Stomach (tissue), 9 donors: ENCODE measurements around the gene SPTAN1. TPM values are rescaled to one million over a fixed set of nuclear protein-coding genes. Genes with fewer than 3 reads are reported as not detected.

ENCODE experiments used
- DNase-seq, 2 donors: peaks; one replicate each; pipeline versions ENCODE4 v3.0.0 to v3.0.0-alpha.2; 2013 to 2019
- H3K27ac ChIP-seq, 5 donors: fragments of 200-600 bp in 4 of 5; sonication (generic) in 4 of 5; one replicate each; pipeline ENCODE4 v1.5.1; 2013 to 2019; ENCODE audit warnings: mild to moderate bottlenecking in 1 of 5, moderate library complexity in 1 of 5
- H3K27me3 ChIP-seq, 3 donors: fragments of 200-600 bp; sonication (generic); one replicate each; pipeline ENCODE4 v1.5.1; 2017 to 2019; ENCODE audit warnings: mixed run types in 1 of 3
- H3K36me3 ChIP-seq, 4 donors: fragments of 200-600 bp; sonication (generic); 1 replicate in 3 of 4; 2 replicates in 1 of 4; pipeline ENCODE4 v1.5.1; 2016 to 2019
- H3K4me1 ChIP-seq, 4 donors: fragments of 200-600 bp; sonication (generic); one replicate each; pipeline ENCODE4 v1.5.1; 2016 to 2019
- H3K4me3 ChIP-seq, 4 donors: fragments of 200-600 bp; sonication (generic) in 3 of 4; one replicate each; pipeline ENCODE4 v1.5.1; 2016 to 2019; ENCODE audit warnings: mild to moderate bottlenecking in 1 of 4
- H3K9me3 ChIP-seq, 4 donors: fragments of 200-600 bp; sonication (generic); one replicate each; pipeline ENCODE4 v1.5.1; 2016 to 2019
- EP300 ChIP-seq: sonication (generic); formaldehyde crosslinking; IDR thresholded peaks from one replicate; pipeline ENCODE4 v1.6.1; 2017; ENCODE audit warnings: antibody characterized with exemption
- POLR2A ChIP-seq, 4 donors: fragments of 450-650 bp; IDR thresholded peaks; one replicate each; pipeline ENCODE4 v1.6.1; 2016; ENCODE audit warnings: antibody characterized with exemption in 4 of 4, control low read depth in 2 of 4, mild to moderate bottlenecking in 1 of 4, moderate library complexity in 1 of 4
- POLR2AphosphoS5 ChIP-seq, 3 donors: sonication (generic); formaldehyde crosslinking; IDR thresholded peaks; one replicate each; pipeline ENCODE4 v1.6.1; 2016; ENCODE audit warnings: antibody characterized with exemption in 3 of 3
- WGBS, 5 donors: extraction: QIAGEN DNeasy Blood & Tissue Kit in 3 of 5; methylation state at CpG; one replicate each; pipeline versions ENCODE4 v1.1.5 to v1.1.7; 2013 to 2018; 5-methylcytosine and 5-hydroxymethylcytosine counted together
- intact Hi-C: fragments of 100-400 bp; cut with DNase I; formaldehyde crosslinking; loops from one replicate; pipeline ENCODE4 v1.15.1; 2023; ENCODE audit warnings: low total_unique reads
- polyA plus RNA-seq, 3 donors: library from polyadenylated mRNA; stranded (reverse); fragments of 200-250 nt; gene quantifications; one replicate each; pipeline ENCODE4 v1.2.3, GENCODE V29; 2013
- total RNA-seq, 5 donors: library from RNA; depleted of rRNA; stranded (reverse); fragments of >200 nt; gene quantifications; one replicate each; pipeline versions ENCODE4 v1.1.0 to v1.2.3, GENCODE V29; 2014 to 2016
- TF ChIP-seq, protein P1 (sequence below), 7 experiments: fragments of 450-650 bp in 4 of 7; fragments of 200-600 bp in 3 of 7; sonication (generic) in 3 of 7; IDR thresholded peaks; one replicate each; pipeline ENCODE4 v1.5.1; 2016 to 2019; ENCODE audit warnings: antibody characterized with exemption in 7 of 7, control low read depth in 2 of 7, mild to moderate bottlenecking in 1 of 7
- donor health status: healthy with polysubstance abuse.
- donor health status: Bipolar disorder and iron deficiency.
- donor health status: healthy.

SPTAN1 gene
- total and polyA plus RNA-seq, 8 donors = 41.4 to 726 (median 305) TPM

GRCh38 chr9:128653908-128654307 lies 101.5 kb downstream of the SPTAN1 start:
- peaks cover 7 to 13% (median 8%) of the 10 kb centered on the region in 4 donors for H3K4me1 ChIP-seq
- intact Hi-C loops = no loop called here
- TF ChIP-seq POLR2A (IDR thresholded peaks at IDR 0.05) (no peak), POLR2AphosphoS5 (IDR thresholded peaks at IDR 0.05) (no peak), EP300 (no peak)
- TF ChIP-seq, protein P1, sequence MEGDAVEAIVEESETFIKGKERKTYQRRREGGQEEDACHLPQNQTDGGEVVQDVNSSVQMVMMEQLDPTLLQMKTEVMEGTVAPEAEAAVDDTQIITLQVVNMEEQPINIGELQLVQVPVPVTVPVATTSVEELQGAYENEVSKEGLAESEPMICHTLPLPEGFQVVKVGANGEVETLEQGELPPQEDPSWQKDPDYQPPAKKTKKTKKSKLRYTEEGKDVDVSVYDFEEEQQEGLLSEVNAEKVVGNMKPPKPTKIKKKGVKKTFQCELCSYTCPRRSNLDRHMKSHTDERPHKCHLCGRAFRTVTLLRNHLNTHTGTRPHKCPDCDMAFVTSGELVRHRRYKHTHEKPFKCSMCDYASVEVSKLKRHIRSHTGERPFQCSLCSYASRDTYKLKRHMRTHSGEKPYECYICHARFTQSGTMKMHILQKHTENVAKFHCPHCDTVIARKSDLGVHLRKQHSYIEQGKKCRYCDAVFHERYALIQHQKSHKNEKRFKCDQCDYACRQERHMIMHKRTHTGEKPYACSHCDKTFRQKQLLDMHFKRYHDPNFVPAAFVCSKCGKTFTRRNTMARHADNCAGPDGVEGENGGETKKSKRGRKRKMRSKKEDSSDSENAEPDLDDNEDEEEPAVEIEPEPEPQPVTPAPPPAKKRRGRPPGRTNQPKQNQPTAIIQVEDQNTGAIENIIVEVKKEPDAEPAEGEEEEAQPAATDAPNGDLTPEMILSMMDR (IDR thresholded peaks at IDR 0.05) = no peak
- no peaks in the 10 kb centered on the region for H3K36me3 ChIP-seq
- 95 to 97% (median 96%) methylated on average over 8 of the region's 8 CpGs for WGBS, 5 donors
- no peaks in the 10 kb centered on the region for H3K27me3 ChIP-seq
- no peak overlapping the region for H3K27ac ChIP-seq
- H3K4me3 ChIP-seq = no peak overlapping the region
- no peak for DNase-seq
- no peaks in the 10 kb centered on the region for H3K9me3 ChIP-seq

DNA sequence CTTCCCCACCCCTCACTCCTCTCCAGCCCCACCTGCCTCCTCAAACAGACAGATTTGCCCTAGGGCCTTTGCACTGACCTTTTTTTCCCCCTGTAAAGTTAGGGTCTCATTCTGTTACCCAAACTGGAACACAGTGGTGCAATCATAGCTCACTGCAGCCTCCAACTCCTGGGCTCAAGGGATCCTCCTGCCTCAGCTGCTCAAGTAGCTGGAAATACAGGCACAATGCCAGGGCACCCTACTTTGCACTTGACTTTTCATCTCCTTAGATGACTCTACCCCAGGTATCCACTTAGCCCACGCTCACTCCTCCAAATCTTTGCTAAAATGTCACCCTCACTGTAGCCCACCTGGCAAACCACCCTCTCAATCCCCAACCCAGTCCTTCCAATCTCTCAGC lies 102.1 kb downstream of the SPTAN1 start:
- Histone ChIP-seq H3K27me3 (no peaks in the 10 kb centered on the region), H3K27ac (no peak overlapping the region), H3K9me3 (no peaks in the 10 kb centered on the region), H3K4me3 (no peak overlapping the region), H3K4me1 (peaks cover 7 to 13% (median 8%) of the 10 kb centered on the region in 4 donors), H3K36me3 (no peaks in the 10 kb centered on the region)
- DNase-seq = no peak
- WGBS, 5 donors = 95 to 100% (median 97%) methylated on average over 1 of the region's 1 CpG
- intact Hi-C loops = no loop called here
- TF ChIP-seq POLR2AphosphoS5 (IDR thresholded peaks at IDR 0.05) (no peak), EP300 (no peak), POLR2A (IDR thresholded peaks at IDR 0.05) (no peak)
- TF ChIP-seq, protein P1 (IDR thresholded peaks at IDR 0.05) = no peak

DNA sequence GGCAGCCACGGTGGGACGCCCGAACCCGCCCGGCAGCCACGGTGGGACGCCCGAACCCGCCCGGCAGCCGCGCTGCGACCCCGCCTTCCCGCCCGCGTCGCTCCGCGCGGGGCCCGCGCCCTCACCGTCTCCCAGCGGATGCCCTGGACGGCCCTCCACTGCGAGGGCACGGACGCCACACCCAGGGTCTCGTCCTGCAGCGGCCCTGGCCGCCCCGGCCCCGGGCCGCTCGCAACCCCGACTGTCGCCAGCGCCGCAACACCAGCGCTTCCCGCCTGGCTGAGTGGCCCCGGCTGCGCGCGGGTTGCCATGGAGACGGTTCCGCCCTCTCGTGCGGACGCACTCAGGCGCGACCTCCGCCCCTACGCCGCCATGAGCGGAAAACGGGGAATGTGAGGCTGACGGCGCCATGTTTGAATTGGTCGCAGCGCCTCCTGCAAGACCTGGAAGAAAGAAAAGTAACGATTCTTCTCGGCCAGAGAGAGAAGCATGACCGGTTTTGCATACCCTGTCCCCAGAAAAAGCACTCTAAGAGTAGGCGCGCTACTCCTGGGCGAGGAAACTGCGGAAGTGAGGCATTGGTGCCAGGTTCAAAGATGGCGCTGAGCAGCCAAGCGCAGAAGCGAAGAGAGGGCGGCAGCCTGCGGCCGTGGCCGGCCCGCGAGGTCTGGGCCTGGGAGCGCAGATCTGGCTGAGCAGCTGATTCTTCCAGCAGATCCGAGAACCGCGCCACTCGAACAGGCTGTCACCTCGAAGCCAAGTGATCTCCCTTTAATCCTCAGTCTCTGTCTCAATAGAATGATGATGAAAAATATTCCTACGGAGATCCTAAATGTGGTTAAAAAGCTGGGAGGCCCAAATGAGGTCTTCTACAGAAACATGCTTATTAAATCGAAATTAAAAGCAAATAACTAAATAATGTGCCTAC lies 104.3 kb downstream of the SPTAN1 start, which contains the start of gene DYNC2I2:
Gene DYNC2I2, minus strand, starts transcription at position 432 of the 928 bp plus-strand sequence. Its CDS starts 121 bp downstream, at position 311.
- Histone ChIP-seq H3K4me3 (peak within 1 kb of the TSS; percentile 66 to 86 (median 80)), H3K27ac (peak within 1 kb of the TSS; percentile 94 to 99 (median 98)), H3K36me3 (no peaks in the 10 kb centered on the region), H3K4me1 (peaks cover 7 to 13% (median 8%) of the 10 kb centered on the region in 4 donors), H3K9me3 (no peaks in the 10 kb centered on the region), H3K27me3 (no peaks in the 10 kb centered on the region)
- DNase-seq = peak; percentile 98 to 99
- 0 to 2% (median 1%) methylated on average over 53 to 86 of the region's 86 CpGs for WGBS, 5 donors
- peak; percentile 43 to 89 (median 57) for TF ChIP-seq POLR2AphosphoS5 (IDR thresholded peaks at IDR 0.05)
- no peak for TF ChIP-seq EP300
- intact Hi-C loops = no loop called here

DNA sequence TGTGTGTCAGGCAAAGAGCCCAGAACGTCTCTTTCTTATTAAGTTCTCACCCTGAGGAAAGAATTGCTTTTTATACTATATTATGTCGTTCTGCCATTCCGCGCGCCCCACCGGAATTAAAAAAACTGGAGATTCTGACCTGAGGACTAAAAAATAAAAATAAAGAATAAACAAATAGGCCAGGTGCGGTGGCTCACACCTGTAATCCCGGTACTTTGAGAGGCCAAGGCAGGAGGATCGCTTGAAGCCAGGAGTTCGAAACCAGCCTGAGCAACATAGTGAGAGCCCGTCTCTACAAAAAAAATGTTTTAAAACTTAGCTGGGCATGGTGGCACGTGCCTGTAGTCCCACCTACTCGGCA lies 104.9 kb downstream of the SPTAN1 start:
- Histone ChIP-seq H3K4me1 (peaks cover 7 to 13% (median 8%) of the 10 kb centered on the region in 4 donors), H3K4me3 (peak overlapping the region in 1 of 4 donors; percentile 78), H3K27me3 (no peaks in the 10 kb centered on the region), H3K9me3 (no peaks in the 10 kb centered on the region), H3K36me3 (no peaks in the 10 kb centered on the region), H3K27ac (peak overlapping the region in 4 of 5 donors; percentile 94 to 98 (median 97))
- intact Hi-C loops = no loop called here
- no peak for DNase-seq
- TF ChIP-seq, protein P1 (IDR thresholded peaks at IDR 0.05) = no peak
- no peak for TF ChIP-seq POLR2A (IDR thresholded peaks at IDR 0.05)
- no peak for TF ChIP-seq POLR2AphosphoS5 (IDR thresholded peaks at IDR 0.05)
- 96 to 98% (median 97%) methylated on average over 13 of the region's 13 CpGs for WGBS, 5 donors
